Central memory CD4-positive, alpha-beta T cell (primary cell): Measurements from ENCODE around the gene TEKT1.
"Not testable (repeated sequence)": the region's sequence is repeated elsewhere in the genome, so short reads cannot be mapped to it uniquely, and the experiment has no call there.

ENCODE experiments used
- DNase-seq: peaks from one replicate; pipeline ENCODE4 v3.0.0; 2022

Gene TEKT1

GRCh38 chr17:6815775-6816174, 15.8 kb downstream of the TEKT1 start:
- DNase-seq: no peak

DNA sequence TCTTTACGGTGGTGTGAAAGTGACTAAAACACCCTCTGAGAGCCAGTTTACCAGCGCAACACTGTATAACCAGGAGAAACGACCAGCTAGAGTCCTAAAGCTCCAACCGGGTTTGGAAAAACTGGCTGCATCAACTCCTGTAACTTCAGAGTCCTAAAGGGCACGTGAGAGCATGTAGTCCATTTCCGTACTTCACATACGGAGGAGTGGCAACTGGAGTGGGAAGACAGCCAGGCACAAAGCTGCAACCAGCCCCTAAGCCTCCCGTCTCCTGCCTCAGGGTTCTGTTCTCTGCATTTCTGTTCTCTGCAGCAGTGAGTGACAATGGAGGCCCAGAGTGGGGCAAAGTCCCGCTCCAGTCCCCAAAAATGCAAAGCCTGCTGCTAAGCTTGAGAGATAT, 19.2 kb downstream of the TEKT1 start:
- DNase-seq: no peak

DNA sequence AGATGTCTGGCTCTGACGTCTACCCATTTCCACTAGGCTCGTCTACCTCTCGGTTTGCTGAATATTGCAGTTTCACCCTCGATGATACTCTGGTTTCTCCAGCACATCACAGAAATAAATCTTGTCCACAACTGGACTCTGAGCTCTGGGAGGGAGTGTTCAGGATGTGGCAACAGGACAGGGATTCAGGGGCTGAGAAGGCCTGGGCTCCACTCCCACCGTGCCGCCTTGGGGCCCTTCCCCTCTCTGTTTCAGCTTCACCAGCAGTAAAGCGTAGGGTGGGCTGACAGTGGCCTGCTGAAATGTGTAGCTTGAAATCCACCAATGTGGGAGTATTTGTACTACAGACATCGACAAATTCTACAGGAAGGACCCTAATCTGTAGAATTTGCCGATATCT, 20.0 kb downstream of the TEKT1 start:
- no peak for DNase-seq

DNA sequence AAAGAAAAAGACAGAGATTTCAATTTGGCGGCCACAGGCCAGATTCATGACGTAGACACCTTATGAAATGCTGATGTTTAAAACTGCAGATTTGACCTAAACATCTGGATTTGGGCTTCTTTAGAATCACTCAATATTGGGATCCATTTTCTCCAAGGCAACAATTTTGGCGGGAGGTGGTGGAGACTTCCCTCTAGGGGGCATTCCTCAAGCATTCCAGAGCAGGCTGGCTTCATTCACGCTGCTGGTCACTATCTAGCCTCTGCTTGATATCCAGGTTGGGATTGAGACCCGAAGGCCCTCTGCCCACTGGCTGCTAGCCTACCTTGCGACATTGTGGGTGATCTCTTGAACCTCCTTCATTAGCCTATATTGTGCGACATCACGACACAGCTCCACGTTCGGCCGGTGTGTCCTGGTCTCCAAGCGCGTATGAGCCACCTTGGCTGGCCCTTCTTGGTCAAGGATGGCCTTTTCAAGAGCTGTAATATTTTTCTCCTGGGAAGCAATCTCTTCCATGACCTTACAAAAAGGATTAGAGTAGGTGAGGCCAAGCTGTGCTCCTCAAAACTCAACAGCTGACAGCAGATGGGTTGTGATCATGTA, 31.0 kb downstream of the TEKT1 start:
- no peak for DNase-seq

- no peak for DNase-seq
Observed at GRCh38 chr17:6799738-6800137, 31.8 kb downstream of the TEKT1 start.

DNA sequence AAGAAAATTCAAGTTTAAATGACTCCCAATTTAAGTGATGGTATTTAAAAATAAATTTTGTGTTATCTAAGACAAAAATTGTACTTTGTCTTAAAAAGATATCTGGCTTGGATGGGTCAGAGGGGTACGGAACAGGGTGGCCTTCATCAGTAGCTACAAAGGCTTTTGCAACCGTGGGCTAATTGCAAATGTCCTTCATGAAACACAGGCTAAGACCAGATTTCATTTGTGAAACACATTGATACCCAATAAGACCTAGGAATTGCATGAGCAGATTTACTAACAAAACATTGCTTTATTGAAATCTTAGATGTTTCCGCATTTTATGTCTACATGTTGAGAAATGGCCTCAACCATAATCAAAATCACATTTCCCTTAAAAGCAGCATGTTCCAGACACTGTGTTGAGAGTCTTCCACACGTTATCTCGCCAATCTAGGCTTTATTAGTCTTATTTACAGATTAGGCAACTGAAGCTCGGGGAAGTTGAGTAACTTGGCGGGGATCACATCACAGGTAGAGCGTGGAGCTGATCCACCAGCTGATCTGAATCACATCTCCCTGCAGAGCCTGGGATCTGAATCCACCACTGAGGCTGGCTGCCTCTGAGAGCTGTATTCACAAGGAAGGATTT, 33.7 kb downstream of the TEKT1 start:
- DNase-seq: no peak

- no peak for DNase-seq
Observed at GRCh38 chr17:6796887-6797490, 34.5 kb downstream of the TEKT1 start.

- no peak for DNase-seq
Observed at GRCh38 chr17:6796017-6796886, 35.3 kb downstream of the TEKT1 start.

- no peak for DNase-seq
Observed at GRCh38 chr17:6793748-6794493, 37.6 kb downstream of the TEKT1 start.

GRCh38 chr17:6789146-6789545, 42.4 kb downstream of the TEKT1 start:
- no peak for DNase-seq

- no peak for DNase-seq
Observed at GRCh38 chr17:6787081-6787693, 44.3 kb downstream of the TEKT1 start.

- DNase-seq: no peak
Observed at GRCh38 chr17:6786618-6787017, 44.9 kb downstream of the TEKT1 start.

GRCh38 chr17:6782244-6782643, 49.3 kb downstream of the TEKT1 start:
- DNase-seq: no peak

- no peak for DNase-seq
Observed at GRCh38 chr17:6780886-6781285, 50.6 kb downstream of the TEKT1 start.

GRCh38 chr17:6780001-6780400, 51.5 kb downstream of the TEKT1 start:
- DNase-seq: no peak

GRCh38 chr17:6779411-6779810, 52.1 kb downstream of the TEKT1 start:
- DNase-seq: no peak

DNA sequence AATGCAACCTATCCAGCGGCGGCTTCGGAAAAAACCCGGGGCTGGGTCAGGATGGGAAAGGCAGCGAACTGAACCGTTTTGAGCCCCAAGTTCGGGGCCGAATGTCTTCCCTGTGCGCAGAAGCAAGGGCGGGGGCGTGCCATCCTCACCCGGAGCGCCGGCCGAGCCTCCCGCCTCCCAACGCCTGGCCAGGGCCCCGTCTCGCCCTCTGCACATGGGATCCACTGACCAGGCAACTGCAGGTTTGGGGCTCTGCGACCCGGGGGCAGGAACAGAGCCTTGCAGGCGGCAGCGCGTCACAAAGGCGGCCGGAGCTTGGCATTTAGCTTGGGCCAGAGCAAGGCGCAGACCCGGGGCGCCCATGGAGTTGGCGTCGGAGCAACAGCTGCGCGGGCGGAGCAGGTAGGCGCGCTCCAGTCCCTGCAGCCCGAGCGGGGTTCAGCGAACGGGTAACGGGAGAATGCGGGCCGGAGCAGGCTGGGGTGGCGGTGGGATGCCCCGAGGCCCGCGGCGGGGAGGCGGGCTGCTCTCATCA, 55.6 kb downstream of the TEKT1 start, which contains the start of gene FBXO39:
Gene FBXO39 (plus strand): TSS at position 345 of the 535 bp plus-strand sequence. CDS start 3,654 bp downstream, outside the sequence.
- DNase-seq: no peak

DNA sequence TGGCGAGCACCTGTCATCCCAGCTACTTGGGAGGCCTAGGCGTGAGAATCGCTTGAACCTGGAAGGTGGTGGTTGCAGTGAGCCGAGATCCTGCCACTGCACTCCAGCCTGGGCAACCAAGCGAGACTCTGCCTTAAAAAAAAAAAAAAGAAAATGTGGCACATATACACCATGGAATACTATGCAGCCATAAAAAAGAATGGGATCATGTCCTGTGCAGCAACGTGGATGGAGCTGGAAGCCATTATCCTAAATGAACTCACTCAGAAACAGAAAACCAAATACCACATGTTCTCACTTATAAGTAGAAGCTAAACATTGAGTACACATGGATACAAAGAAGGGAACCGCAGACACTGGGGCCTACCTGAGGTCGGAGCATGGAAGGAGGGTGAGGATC, 56.6 kb downstream of the TEKT1 start:
- DNase-seq: not testable (repeated sequence)

- no peak for DNase-seq
Observed at GRCh38 chr17:6772016-6772415, 59.5 kb downstream of the TEKT1 start.

DNA sequence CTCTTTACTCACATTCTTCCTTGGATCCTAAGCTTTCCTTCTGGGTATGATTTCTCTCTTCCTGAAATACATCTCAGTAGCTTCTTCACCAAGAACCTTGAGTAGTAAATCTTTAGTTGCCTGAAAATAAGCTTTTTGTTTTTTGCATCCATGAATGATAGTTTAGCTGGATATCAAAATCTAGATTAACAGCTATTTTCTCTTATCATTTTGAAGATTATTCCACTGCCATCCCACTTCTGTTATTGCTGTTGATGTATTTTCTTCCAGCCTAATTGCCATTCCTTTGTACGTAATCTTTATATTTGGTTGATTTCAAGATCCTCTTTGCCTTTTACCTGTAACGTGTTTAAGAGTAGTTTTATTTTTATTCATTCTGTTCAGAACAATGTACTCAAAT, 63.1 kb downstream of the TEKT1 start:
- no peak for DNase-seq

DNA sequence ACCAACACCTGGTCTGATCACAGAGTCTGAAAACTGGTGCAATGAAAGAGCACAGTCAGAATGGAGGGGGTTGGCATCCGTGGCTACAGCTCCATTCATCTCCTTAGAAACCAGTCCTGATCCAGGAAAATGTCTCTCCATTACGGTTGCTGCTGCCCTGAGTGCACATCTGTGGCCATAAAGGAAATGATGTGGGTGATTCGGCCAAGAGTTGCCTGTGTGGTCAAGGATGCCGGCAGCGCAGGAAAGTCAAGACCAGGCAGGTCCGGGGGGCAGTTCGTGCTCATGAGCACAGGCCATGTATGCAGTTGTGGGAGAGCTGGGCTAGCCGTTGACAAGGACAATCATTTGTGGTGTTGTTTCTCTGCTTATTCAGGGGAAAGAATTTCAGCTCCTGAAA, 69.8 kb downstream of the TEKT1 start:
- DNase-seq: no peak

DNA sequence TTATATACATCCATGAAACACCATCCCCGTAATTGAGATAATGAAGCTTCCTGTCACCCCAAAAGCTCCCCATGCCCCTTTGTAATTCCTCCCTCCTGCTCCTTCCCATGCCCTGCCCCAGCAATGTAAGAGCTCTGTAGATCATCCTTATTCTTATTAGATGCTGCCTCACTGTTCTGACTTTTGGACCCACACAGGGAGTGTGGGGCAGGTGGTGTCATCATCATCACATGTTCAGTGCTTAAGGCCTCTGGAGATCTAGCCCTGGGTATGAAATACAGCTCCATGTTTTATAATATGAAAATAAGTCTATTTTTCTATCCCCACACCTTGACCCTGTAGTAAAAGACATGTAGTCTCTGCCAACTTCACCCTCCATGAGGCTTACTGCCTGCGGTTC, 73.8 kb downstream of the TEKT1 start:
- DNase-seq: no peak
